Measurements from ENCODE around the gene NOTUM.
A peak's percentile ranks its signal among the peaks of the same experiment; 100 is the strongest.

GRCh38 chr17:81959362-81960129 lies 1.4 kb downstream of the NOTUM start:
- peak; percentile 91 to 94 for TF ChIP-seq CTCF (IDR thresholded peaks at IDR 0.05)
- no peak for TF ChIP-seq EP300 (IDR thresholded peaks at IDR 0.05)
